ENCODE data around the gene CLEC2D.
A peak's percentile ranks its signal among the peaks of the same experiment; 100 is the strongest.
"Not testable (repeated sequence)": the region's sequence is repeated elsewhere in the genome, so short reads cannot be mapped to it uniquely, and the experiment has no call there.

CLEC2D gene

DNA sequence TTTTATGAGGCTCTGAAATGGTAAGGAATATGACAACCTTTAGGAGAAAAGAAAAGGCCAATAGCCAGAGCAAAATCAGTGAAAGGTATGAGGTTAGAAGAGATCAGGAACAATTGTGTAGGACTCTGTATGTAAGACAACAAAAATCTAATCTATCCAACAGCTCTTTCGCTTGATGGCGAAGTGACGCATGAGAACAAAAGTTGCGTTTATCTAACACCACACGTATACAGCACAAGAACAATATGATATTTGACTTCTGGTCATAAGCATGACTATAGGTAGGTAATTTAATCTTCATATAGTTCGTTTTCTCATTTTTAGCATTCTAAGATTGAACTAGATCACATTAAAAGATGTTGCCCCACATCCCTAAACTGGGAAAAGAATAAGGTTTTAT is 61.9 kb downstream of the CLEC2D start:
- DNase-seq, result no peak

DNA sequence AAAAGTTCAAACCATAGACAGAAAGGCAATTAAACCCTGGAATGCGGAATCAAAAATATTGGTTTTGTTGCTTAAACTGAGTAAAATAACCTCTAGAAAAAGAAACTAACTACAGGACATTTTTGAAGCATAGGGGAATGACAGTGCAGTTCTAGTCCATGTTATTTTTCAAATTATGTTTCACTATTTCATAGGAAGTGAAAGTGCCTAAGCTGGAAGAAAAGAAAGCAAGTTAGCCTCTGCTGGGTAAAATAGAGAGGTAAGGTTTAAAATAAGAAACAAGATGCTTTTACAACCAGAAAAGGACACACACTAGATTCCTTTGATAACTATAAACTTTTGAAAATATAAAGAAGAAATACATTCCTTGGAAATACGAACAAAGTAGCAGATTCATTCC is 62.3 kb downstream of the CLEC2D start:
- DNase-seq, result no peak

DNA sequence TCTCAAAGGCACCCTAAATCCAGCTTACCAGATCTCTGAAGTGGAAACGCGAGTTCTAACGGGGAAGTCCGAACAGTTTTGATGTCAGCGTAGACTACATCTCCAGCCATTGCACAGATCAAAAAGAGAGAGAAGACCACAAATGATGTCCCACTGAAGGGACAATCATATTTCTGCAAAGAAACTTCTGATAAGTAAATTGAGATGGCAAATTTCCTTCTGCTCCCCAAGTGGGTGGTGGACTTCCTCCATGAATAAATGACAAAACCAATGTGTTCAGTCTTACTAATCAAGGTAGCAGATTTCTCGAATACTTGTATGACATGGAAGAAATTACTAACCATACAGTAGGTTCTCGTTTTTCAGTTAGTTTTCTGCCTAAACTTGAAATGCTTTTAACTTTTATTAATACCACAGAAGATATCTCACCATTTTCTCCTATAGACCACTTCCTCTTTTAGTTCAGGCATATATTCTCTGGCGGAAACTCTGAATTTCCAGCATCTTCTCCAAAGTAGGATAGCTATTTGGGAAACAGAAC is 63.5 kb downstream of the CLEC2D start, which contains the start of gene CLECL1:
Gene CLECL1 (minus strand): TSS at position 177 of the 541 bp plus-strand sequence.
- no peak for DNase-seq

DNA sequence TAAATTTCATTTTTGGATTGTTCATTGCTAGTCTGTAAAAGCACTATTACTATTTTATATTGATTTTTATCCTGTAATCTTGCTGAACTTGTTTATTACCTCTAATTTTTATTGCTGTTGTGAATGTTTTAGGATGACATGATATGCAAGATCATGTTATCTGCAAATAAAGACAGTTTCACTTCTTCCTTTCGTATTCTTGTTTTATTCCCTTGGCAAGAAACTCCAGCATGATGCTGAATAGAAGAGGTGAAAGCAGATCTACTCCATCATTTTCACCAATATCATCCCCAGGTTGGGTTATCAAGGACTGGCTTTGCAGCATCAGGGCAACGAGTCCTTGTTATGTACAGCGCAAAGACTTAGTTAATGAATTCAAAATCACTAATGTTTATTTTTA is 66.1 kb downstream of the CLEC2D start:
- no peak for DNase-seq

DNA sequence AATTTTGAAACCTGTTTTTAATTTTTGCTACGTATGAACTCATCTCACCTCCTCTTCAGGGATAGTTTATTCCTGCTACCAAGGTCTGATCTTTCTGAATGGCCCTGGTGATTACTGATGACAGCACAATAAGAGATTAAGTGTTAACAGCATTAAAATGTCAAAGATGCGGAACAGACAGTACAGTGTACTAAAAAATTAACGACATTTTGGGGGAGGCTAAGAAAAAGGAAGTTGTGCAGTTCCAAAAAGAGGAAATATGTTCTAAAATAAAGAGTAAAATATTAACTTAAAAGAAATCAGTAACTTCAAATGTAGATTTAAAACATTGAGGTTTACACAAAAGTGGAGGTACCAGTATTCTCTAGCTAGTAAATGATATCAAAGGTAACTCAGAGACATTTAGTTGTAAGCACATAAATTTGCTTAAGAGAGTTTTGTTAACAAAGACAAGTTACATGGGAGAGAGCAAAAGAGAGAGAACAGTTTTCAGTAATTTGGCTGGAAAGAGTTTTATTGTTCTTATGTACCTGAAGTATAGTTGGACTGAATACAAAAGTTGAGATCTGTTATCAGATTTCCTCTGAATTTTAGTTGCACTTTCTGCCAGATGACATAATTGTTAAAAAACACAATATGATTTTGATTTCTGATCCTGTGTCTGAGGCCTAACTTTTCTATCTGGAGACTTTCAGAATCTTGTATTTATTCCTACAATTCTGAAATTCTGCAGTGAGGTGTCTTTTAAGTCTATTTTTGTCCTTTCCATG is 67.6 kb downstream of the CLEC2D start:
- DNase-seq, result no peak

DNA sequence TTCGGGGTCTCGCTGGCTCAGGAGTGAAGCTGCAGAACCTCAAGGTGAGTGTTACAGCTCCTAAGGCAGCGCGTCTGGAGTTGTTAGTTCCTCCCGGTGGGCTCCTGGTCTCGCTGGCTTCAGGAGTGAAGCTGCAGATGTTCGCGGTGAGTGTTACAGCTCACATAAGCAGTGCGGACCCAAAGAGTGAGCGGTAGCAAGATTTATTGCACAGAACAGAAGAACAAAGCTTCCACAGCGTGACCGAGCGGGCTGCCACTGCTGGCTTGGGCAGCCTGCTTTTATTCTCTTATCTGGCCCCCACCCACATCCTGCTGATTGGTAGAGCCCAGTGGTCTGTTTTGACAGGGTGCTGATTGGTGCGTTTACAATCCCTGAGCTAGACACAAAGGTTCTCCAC is 69.4 kb downstream of the CLEC2D start:
- not testable (repeated sequence) for DNase-seq

DNA sequence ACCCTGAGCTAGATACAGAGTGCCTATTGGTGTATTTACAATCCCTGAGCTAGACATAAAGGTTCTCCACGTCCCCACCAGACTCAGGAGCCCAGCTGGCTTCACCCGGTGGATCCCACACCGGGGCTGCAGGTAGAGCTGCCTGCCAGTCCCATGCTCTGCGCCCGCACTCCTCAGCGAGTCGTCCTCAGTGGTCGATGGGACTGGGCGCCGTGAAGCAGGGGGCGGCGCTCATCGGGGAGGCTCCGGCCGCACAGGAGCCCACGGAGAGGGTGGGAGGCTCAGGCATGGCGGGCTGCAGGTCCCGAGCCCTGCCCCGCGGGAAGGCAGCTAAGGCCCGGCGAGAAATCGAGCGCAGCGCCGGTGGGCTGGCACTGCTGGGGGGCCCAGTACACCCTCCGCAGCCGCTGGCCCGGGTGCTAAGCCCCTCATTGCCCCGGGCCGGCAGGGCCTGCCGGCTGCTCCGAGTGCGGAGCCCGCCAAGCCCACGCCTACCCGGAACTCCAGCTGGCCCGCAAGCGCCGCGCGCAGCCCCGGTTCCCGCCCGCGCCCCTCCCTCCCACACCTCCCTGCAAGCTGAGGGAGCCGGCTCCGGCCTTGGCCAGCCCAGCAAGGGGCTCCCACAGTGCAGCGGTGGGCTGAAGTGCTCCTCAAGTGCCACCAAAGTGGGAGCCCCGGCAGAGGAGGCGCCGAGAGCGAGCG is 70.0 kb downstream of the CLEC2D start:
- DNase-seq, result not testable (repeated sequence)

DNA sequence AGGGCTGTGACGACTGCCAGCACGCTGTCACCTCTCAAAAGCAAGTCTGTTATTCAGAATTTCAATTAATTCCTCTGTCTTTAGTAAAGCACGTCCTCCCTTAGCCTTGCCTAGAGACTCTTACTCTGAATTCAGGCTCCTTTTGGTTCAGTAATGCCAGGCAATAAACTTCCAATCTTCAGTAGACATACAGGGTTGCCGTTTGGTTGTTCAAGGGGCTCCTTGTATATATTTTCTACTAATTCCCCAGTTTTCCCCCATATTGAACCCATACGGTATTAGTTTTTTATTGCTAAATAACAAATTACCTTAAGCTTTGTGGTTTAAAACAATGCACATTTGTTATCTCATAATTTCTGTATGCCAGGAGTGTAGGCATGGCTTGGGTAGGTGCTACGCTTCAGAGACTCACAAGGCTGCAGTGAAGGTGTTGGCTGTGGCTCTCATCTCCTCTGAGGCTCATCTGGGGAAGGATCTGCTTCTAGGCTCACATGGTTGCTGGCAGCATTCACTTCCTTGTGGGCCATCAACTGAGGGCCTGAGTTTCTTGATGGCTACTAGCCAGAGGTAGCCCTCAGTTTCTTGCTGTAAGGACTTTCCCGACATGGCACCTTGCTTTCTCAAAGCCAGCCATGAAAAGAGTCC is 70.7 kb downstream of the CLEC2D start:
- no peak for DNase-seq

DNA sequence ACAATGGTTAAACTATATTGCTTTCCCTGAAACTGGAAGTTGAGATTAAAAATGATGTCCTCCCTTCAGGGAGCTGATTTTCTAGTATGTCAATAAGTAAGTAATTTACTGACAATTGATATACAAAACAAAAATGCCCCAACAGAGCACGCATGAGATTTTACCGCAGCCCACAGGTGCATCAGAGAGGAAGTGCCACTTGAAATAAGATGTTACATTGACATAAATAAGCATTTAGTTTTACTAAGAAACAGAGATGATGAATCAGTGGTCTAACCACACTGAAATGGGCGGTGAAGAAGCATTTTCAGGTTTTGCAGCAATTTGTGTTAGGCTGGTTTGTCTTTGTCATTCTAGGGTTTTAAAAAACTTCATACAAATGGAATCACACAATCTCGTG is 72.2 kb downstream of the CLEC2D start:
- DNase-seq, result peak; percentile 70

DNA sequence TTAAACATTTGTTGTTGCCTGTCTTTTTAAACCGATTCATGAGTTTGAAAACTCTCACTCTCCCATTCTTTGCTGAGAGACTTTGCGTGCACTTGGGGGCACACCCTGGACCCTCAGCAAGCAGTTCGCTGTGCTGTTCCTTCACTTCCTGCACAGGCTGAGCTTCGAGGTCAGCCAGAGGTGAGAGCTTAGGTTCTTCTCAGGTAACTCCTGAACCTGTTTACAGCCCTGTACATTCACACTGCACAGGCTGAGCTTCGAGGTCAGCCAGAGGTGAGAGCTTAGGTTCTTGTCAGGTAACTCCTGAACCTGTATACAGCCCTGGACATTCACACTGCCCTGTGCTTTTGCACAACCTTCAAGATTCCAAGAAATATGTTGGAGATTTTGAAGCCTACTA is 73.1 kb downstream of the CLEC2D start:
- DNase-seq, result peak; percentile 64

DNA sequence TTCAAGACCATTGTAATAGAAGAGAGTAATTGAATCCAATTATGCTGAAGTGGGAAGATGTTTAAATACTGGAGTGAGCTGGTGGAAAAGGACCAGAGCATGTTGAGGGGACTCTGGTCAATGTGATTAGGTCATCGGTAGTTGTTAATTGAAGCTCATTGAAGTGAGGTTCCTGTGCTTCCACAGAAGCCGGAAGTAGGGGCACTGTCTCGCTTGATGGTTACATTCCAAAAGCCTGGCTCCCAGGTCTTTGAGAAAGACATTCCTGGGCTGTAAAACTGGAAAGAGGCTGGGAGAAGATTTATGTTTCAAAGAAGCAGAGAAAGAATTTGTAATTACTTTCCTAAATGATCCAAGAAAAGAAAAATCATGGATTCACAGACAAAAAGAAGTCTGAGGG is 75.7 kb downstream of the CLEC2D start:
- no peak for DNase-seq

Measured in activated CD8-positive, alpha-beta memory T cell treated with anti-CD3 and anti-CD28 coated beads, Interleukin-2, amount 50 U/mL, for 48 hours (primary cell).